GM21528 (cell line): ENCODE measurements around the gene CXCL10.
"Not testable (repeated sequence)": the region's sequence is repeated elsewhere in the genome, so short reads cannot be mapped to it uniquely, and the experiment has no call there.

Experiments
- ATAC-seq: cut with Tn5 transposase; IDR thresholded peaks from one replicate; pipeline ENCODE4 v1.9.1; 2021; ENCODE audit warnings: mild to moderate bottlenecking, moderate library complexity; ENCODE audit not compliant: unreplicated experiment, low FRiP score

Gene CXCL10

DNA sequence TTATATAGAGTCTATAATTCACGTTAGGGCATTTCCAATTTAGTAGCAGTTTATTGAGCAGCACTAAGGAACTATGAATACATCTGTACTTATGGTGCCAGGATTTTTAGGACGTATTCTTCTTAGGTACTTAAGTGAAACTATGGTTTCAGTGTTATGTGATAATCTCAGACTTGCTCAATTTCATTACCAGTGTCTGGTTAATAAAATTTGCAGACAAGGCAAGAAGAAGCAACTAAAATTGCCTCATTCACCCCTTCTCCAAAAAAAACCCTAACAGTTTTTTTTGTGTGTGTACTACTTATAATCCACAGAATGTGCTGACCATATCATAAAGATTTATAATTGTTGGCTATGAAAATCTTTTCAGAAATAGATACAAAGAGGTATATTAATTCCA lies 6.0 kb upstream of the CXCL10 start:
- ATAC-seq: no peak

DNA sequence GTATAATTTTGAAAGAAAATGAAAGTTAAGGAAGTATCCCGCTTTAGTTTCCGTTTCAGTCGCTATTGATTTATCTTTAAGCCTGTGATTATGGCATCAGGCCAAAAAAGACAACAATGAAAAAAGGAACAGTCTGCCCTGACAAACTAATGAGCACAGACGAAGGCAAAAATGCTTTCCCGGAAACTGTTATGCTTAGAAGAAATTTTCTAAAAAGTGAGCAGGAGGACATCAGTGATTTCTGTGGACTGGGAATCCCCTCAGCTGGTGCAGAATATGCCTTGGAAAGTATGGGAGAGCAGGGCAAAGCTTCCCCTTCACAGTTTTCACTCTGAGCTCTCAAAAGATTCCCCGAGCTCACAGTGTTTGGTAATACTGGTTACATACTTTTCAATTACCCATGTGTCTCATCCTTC lies 5.1 kb upstream of the CXCL10 start:
- ATAC-seq: no peak

DNA sequence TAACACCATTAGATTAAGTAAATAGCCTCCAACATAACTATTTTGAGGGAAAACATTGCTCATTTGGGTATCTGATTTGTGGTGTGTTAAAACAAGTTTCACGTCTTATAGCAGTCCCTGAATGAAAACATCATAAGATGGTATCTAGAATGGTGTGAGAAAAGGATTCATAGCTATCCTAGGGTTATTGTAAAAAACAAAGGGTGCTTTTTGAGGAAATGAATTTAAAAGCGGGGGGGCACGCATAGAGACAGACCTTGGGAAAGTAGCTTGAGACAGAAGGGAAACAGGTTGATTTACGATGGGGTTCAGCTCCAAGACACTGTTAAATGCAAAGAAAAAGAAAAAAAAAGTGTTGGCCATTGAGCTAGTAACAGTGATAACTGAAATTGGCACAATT lies 768 bp upstream of the CXCL10 start:
- no peak for ATAC-seq

DNA sequence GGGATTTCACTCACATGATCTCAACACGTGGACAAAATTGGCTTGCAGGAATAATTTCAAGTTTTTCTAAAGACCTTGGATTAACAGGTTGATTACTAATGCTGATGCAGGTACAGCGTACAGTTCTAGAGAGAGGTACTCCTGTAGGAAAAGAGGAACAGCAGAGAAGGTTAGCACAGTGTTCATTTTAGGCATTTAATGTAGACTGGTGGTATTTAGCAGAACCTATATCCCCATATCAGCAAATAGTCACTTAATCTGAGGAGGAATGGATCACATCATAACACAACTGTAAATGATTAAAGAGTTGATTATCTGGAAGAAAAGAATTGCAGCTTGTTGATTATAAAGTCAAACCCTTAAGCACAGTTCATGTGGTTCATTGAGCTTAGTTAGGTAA lies 620 bp downstream of the CXCL10 start:
- no peak for ATAC-seq

DNA sequence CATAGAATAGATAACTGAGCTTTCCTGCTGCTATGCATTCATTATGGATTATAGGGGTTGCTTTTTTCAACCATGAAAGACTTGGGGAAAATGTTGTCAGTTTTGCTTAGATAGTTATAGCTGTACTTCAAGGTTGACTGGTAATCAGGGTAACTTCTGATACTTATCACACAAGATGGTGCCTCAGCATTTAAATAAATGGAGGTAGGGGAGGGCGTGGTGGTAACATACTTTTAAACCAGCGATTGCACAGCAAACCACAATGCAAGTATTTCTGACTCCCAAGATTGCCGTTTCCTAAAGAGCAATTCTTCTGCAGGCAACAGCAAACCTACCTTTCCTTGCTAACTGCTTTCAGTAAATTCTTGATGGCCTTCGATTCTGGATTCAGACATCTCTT lies 1.3 kb downstream of the CXCL10 start:
- ATAC-seq: no peak

DNA sequence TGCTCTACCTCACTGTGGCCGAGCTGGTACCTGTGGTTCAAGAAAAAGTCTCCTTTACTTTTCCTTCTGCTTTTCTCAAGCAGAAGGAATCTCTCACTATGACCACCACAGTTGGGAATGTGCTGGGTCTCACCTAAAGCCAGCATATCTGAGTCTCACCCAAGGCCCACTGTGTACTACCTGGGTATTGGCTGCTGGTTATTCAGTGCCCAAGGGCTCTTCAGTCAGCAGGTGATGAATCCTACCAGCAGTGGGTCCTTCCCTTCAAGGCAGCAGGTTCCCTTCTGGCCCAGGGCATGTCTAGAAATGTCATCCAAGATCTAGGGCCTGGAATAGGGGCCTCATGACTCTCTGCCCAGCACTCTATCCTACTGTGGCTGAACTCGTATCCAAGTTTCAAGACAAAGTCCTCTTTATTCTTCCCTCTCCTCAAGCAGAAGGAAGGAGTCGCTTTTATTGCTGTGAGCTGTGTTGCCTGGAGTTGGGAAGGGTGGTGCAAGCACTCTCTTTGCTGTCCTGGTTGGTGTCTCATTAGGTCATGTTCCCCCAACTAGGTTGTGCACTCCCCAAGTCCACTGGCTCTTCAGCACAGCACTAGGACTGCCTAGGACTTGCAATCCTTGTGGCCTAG lies 6.1 kb downstream of the CXCL10 start:
- no peak for ATAC-seq

DNA sequence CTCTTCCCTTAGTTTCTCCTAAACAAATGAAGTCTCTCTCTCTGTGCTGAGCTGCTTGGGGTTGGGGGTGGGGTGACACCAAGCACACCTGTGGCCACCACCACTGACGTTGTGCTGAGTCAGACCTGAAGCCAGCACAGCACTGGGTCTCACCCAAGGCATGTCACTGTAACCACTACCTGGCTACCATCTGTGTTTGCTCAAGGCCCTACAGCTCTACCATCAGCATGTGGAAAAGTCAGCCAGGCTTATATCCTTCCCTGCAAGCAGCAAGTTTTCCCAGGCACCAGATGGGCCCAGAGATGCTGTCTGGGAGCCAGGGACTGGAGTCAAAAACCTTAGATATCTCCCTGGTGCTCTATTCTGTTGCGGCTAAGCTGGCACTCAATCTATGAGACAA lies 6.9 kb downstream of the CXCL10 start:
- ATAC-seq: peak; percentile 66

DNA sequence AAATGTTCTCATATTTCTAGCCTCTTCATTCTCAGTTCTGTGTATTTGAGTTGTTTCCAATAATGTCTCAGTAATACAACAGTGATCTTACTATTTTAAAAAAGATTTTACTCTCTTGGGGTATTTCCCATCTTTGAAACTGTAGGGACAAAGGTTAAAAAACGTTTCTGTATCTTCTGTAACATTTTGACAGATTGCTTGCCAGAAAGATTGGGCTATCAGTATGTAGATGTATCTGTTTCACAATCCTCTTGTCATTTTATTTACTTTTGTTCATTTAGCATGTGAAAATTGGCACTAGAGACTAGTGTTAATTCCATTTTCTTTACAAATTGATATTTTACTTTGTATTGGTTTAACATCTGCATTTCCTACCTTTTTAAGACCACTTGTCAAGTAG lies 9.8 kb downstream of the CXCL10 start:
- no peak for ATAC-seq

DNA sequence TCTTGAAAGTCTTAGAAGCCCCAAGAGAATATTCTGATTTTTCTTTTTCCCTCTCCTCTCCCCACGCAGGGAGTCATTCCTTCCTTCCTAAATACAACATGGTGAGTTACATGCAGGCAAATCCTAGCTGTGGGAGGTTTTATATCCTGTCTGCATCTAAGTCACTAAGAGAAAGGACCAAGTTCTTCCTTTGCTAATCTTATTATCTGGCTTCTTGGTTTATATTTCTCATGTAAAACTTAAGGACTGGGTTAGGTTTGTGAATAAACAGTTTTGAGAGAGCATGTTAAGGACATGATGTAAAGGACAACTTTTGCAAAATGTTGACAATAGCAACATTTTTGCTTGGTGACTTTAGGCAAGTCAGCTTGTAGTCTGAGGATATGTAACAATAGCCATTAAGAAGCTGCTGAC lies 10.9 kb downstream of the CXCL10 start:
- ATAC-seq: no peak

DNA sequence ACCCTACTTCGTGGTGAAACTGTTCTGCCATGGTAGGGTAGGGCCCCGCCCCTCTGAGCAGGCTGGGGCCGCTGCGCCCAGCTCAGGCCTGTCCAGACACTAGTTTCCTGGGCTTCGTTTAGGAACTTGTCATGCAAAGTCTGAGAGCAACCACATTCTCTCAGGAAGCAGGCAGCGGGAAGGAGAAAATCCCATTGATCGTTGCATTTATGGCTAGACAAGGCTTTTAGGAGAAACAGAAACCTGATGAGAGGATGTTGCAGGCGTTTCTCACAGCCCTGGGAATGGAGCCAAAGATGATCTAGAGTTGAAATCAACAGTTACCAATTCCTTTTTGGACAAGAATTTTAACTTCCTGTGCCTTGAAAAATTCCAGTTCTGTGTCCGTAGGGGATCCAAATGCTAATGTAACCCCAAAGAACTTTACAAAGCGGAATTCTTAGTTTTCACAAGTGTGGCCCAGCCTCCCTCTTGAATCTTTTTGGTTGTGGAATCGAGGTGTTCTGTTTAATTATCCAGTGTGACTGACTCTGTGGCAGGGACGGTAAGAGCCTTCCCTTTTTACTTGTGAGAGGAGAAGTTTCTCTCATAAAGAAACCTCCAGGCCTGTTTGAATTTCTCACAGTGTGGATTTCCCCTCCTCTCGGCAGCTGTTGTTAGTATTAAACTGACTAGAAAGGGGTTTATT lies 11.5 kb downstream of the CXCL10 start:
- no peak for ATAC-seq

DNA sequence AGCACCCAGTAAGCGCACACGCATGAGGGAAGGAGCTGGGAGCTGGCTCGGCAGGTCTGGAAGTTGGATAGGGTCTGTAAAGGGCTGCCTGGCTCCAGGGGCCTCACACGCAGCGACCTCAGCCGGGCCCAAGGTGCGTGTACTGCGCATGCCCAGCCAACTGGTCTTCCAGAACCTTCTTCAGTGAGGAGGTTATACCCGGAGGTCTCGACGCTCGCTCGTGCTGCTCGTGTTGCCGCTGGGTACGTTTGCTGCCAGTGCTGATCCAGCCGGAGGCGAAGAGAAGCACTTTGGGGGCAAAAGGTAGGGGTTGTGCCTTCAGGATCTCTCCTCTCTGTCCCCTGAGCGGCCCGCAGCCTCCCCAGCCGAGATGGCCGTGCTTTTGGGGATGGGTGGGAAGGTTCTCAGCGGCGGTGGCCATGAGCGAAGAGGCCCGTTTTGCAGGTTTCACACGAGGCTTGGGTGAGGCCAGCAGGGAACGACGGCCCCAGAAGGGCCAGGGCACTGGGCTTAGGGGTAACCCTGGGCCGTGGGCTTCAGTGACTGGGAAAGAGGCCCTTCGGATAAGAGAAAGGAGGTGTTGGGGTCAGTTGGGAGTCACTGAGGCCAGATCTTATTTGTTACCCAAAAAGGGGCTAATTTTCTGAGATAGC lies 12.2 kb downstream of the CXCL10 start:
- no peak for ATAC-seq

DNA sequence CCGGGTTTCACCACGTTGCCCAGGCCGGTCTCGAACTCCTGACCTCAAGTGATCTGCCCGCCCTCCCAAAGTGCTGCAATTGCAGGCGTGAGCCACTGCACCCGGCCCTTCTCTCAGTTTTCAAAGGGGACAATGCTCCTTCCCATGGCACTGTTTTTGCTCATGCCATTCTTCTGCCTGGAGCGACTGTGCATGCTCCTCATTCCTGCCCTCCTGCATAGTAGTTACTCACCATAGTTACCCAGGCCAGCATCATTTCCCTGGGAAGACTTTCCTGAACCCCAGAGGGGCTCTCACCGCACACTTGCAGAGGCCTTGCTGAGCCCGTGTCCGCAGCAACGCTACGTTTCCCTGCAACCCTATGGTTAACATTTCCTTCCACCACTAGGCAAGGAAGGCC lies 12.7 kb downstream of the CXCL10 start:
- no peak for ATAC-seq

DNA sequence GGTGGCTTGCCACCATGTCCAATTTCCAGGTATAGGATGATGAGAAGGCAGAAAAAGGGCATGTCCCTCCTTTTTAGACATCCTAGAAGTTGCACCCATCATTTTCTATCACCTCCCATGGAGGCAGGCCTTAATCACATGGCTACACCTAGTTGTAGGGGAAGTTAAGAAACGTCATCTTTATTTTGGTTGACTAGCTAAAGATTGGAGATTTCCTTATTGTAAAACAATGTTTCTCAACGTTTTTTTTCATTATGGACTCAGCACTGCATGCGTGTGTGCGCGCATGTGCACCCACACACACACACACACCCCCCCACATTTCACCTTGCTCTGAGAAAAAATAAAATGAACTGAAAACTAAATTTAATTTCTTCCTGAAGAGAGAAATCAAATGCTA lies 14.0 kb downstream of the CXCL10 start:
- no peak for ATAC-seq

DNA sequence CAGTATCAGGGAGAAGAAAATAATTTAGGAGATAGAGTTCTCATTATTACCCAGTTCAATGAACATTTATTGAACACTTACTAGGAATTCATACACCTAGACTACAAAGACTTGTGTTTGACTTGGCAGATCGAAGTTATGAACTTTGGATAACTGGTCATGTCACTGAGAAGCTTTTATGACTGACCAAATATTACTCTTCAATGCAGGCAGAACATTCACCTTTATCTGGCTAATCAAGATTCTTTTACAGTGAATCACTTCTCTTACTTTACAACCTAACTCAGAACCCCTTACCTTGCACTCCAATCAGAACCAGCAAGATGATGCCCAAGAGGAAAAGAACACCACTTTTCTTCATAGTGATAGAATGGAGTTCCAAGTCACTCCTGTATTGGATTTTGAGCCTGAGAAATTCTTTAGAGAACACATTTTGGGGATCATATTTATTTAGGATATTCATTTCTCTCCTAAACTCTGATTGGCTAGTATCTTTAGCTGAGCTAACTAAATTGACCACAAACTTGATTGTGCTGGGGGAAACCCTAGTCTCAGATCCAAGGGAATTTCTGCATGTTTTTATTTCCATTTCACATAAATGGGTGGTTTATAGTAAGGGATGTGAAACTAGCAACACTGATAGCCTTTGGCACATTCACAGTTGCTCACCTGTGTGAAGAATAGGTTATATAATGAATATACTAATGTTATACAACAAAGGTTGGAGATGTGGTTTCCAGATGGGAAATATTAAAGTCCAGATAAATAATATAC lies 16.0 kb downstream of the CXCL10 start, which contains the start of gene CXCL9:
Gene CXCL9, minus strand, starts transcription at position 421 of the 774 bp plus-strand sequence. Its CDS starts 60 bp downstream, at position 361.
- no peak for ATAC-seq

DNA sequence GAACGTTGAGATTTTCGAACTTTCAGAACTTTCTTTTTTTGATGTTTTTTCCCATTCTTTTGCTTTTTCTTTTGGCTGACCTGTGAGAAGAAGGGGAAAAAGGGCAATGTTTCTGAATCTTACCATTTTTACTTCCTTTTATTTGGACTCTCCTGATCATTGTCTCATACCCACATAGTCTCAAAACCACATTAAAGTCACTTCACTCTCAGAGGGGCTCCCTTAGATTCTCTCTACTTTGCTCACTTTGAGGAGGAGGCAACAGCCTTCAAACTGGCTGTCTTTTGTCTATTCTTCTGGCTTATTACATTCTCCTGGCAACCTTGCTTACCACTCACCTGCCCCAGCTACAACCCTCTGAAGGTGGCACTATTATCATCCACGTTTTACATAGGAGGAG lies 19.7 kb downstream of the CXCL10 start:
- no peak for ATAC-seq

DNA sequence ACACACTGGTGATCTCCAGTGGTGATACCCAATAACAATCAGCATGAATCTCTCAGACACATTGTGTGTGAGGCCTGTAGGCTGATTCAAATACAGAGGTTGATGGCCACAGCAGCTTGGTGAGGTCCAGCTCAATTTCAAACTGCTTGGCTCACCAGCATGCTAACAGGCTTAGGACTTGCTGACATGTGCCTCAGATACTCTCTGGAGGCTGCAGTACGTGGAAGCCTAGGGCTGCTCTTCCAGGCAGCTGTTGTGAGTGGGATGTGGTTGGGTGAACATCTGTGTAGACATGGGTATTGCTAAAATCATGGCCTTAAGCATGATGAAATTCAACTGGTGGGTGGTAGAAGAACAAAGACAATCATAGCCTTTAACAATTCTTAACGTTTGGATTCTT lies 20.3 kb downstream of the CXCL10 start:
- ATAC-seq: no peak

DNA sequence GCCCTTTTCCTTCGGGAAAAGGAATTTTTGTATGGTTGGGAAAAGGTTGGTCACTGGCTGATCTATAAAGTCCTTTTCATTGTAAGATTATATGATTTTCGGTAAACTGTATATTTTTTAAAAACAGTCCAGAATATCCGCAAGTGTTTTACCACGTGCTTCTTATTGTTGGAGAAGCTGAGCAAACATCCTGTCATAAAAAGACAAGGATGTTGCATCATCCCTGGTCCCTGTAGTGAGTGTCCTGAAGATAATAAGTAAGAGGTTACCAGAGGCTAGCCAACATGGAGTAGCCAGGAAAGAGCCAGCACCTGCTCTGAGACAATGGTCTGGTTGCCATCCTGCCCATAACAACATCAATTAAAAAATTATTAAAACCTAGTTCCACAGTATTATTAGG lies 21.1 kb downstream of the CXCL10 start:
- no peak for ATAC-seq

DNA sequence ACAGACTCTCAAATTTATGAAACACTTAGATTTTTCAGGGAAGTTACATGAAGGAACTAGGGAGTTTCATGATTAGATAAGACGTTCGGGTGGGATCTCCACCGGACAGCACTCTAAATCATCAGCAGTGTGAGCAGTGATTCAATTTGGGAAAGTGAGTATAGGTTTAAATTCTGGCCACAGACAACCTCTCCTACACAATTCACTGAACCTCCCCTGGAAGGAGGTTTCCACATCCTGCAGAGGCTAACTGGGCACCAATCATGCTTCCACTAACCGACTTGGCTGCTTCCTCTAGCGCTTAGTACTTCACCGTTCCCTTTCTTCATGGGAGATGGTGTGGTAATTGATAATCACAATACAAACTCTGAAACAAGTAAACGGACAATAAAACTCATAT lies 21.6 kb downstream of the CXCL10 start:
- ATAC-seq: no peak

DNA sequence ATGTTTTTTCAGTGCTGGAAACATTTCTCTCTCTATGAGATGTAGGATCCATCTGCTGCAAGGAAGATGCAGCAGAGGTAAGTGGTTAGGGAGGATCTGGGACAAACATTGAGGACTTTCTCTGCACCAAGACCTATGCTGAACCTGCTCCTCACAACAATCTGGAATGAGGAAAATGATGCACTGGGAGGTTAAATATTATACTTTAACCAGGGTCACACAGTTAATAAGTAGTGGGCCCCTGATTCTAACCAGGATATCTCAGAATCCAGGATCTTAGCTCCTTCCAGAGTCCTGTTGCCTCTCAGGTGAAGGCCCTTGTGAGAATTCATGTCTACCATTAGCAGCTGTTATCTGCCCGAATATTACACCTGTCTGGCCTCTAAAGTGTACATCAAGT lies 23.0 kb downstream of the CXCL10 start:
- no peak for ATAC-seq

DNA sequence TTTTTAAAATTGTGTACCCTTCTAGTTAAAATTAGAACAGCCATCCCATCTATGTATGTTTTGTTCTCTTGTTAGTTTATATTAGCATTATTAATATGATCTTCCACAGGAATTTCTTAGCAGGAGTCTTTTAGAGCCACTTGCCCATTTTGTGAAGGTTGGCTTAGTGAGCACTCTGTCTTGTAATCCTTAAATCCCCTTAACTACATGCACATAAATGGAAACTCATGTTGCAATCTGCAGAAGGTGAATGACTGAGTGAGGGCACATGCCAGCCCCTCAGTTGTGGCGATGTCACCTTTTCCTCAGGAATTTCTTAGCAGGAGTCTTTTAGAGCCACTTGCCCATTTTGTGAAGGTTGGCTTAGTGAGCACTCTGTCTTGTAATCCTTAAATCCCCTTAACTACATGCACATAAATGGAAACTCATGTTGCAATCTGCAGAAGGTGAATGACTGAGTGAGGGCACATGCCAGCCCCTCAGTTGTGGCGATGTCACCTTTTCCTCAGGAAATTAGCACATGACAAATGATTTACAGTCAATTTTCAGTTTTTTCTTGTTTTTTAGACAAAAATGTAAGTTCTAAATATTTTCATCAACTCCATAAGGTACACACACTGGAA lies 24.7 kb downstream of the CXCL10 start:
- ATAC-seq: not testable (repeated sequence)

DNA sequence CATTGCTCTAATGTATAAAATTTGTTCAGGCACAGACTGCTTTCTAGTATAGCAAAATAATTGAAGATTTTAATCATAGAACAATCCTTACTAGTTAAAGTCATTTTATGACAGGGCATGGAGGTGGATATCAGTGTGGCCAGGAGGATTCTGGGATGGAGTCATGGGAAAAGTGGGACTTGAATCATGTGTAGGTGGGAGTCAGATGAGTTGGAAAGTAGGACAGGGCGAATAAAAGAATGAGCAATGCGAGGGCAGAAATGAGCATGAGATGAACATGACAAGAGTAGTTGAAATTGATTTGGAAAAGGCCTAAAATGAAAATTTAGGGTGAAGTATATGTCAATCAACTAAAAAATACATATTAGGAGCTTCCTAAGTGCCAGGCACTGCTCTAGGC lies 25.4 kb downstream of the CXCL10 start:
- ATAC-seq: no peak
